ENCODE results near the gene NFIA.

- no peak for TF ChIP-seq EZH2 (IDR thresholded peaks at IDR 0.05)
- TF ChIP-seq POLR2AphosphoS5 (IDR thresholded peaks at IDR 0.05; ENCODE audit: borderline replicate concordance, low read depth, low read length) = no peak
These were observed 58.4 kb downstream of the NFIA start for GRCh38 chr1:61140778-61141177.
